ENCODE measurements around the gene DTNA.

Gene DTNA

DNA sequence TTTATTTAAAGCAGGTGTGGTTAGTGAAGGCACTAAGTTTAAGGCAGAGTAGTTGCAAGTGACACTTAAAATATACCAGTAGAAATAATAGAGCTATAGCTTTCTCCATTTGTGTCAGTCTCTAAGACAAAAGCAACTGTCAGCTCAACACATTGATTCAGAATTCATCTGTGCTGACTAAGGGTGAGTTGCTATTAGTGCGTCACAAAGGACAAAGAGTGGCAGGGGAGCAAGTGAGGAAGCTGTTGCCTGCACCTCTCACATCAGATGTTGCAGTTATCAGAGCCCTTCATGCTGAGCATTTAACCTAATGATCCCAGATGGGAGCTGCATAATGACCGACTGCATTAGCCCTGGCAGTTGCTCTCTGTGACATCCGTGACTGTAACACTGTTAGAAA is 138.6 kb downstream of the DTNA start:
- peak; percentile 8 for DNase-seq
- no peak overlapping the region for H2BK5ac ChIP-seq (ENCODE audit: low read length)
- no CpG with 5 or more reads among the region's 3 CpGs for WGBS (ENCODE audit: extremely low coverage, insufficient coverage, low lambda C conversion rate)

DNA sequence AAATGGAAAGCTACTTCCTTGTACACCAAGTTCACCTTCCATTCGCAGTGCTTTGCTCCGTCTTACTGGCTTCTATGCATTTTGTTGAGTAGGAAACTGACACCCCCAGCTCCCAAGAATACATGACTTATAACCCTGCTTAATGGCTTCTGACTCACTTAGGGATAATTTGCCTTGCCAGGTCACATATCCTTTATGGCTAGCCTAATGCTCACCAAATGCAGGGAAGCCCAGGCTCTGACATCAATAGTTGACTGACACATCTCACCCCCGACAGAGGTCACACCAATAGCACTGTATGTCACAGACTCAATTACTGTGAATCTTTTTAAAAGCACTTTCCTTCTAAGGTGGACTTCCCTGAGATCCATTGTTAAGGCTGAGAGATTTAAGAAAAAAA is 147.2 kb downstream of the DTNA start:
- Histone ChIP-seq H2BK120ac (ENCODE audit: low read depth, low read length) (no peak overlapping the region), H3K9ac (ENCODE audit: low read length) (no peak overlapping the region), H3K27me3 (ENCODE audit: insufficient read depth, low read length, poor library complexity) (no peaks in the 10 kb centered on the region), H4K8ac (ENCODE audit: low read depth, low read length) (no peak overlapping the region), H3K4me1 (ENCODE audit: control insufficient read depth, low read depth, low read length) (no peaks in the 10 kb centered on the region), H3K27ac (ENCODE audit: low read depth, low read length) (no peak overlapping the region), H2BK15ac (replicated peaks; ENCODE audit: low read depth) (no peak overlapping the region), H2AK5ac (ENCODE audit: low read length) (no peak overlapping the region), H3K4me3 (ENCODE audit: low read length) (no peak overlapping the region), H2BK5ac (ENCODE audit: low read length) (no peak overlapping the region), H3K18ac (ENCODE audit: low read length) (no peak overlapping the region), H3K56ac (ENCODE audit: low read length) (no peak overlapping the region), H3K4me2 (ENCODE audit: low read length) (no peak overlapping the region), H3K36me3 (ENCODE audit: control insufficient read depth, insufficient read depth, low read length) (no peaks in the 10 kb centered on the region), H3K23ac (ENCODE audit: low read length) (no peak overlapping the region), H3K4ac (ENCODE audit: low read depth, low read length) (no peak overlapping the region), H3K79me1 (ENCODE audit: low read length) (no peaks in the 10 kb centered on the region), H3K79me2 (ENCODE audit: control insufficient read depth, insufficient read depth, low read length) (no peaks in the 10 kb centered on the region), H4K5ac (ENCODE audit: low read length) (no peak overlapping the region)
- DNase-seq = no peak
- no CpG with 5 or more reads among the region's 3 CpGs for WGBS (ENCODE audit: extremely low coverage, insufficient coverage, low lambda C conversion rate)

More for the DNA sequence above, 138.6 kb downstream of the DTNA start:
- Histone ChIP-seq H3K27ac (ENCODE audit: low read depth, low read length) (no peak overlapping the region), H3K56ac (ENCODE audit: low read length) (no peak overlapping the region), H3K23ac (ENCODE audit: low read length) (no peak overlapping the region), H3K27me3 (ENCODE audit: insufficient read depth, low read length, poor library complexity) (no peaks in the 10 kb centered on the region), H3K79me2 (ENCODE audit: control insufficient read depth, insufficient read depth, low read length) (no peaks in the 10 kb centered on the region), H4K5ac (ENCODE audit: low read length) (no peak overlapping the region), H3K36me3 (ENCODE audit: control insufficient read depth, insufficient read depth, low read length) (no peaks in the 10 kb centered on the region), H3K4ac (ENCODE audit: low read depth, low read length) (no peak overlapping the region), H3K79me1 (ENCODE audit: low read length) (no peaks in the 10 kb centered on the region), H2AK5ac (ENCODE audit: low read length) (no peak overlapping the region), H3K4me3 (ENCODE audit: low read length) (no peak overlapping the region), H3K18ac (ENCODE audit: low read length) (no peak overlapping the region), H3K9ac (ENCODE audit: low read length) (no peak overlapping the region), H2BK120ac (ENCODE audit: low read depth, low read length) (no peak overlapping the region), H4K8ac (ENCODE audit: low read depth, low read length) (no peak overlapping the region), H2BK15ac (replicated peaks; ENCODE audit: low read depth) (no peak overlapping the region), H3K4me2 (ENCODE audit: low read length) (no peak overlapping the region), H3K4me1 (ENCODE audit: control insufficient read depth, low read depth, low read length) (no peaks in the 10 kb centered on the region)

DNA sequence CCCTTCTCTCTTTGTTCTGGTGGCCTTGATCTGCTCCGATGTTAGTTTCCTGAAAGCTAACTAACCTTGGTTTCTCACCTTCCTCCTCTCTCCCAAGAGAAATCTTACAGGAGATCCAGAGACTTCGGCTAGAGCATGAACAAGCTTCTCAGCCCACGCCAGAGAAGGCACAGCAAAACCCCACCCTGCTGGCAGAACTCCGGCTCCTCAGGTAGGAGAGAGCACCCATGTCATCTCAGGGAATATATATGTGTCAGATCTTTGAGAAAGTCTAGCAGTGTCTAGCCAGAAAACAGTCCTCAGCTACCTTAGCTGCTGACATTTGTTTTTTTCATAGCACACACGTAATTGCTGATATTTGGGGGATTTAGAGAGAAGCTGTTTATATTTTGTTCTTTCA is 148.1 kb downstream of the DTNA start:
- DNase-seq = no peak
- no CpG with 5 or more reads among the region's 5 CpGs for WGBS (ENCODE audit: extremely low coverage, insufficient coverage, low lambda C conversion rate)
- H2BK15ac ChIP-seq (replicated peaks; ENCODE audit: low read depth) = no peak overlapping the region

DNA sequence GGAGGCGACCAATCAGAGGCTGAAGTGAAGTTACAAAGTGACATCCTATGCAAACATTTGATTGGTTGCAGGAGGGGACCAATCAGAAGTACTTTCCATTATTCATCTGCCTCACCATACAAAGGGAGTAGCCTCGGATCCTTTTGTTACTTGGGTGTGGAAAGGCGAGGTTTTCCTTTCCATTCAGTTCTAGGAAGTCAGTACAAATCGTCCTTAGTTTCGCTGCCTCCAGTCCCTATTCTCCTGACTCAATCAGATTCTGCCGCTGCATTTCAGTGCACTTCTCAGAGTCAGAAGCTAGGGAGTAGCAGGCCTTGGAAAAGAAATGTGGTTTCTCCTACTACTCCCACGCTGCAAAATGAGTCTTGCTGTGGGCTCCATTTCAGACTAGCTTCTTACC is 149.4 kb downstream of the DTNA start:
- Histone ChIP-seq H2AK5ac (ENCODE audit: low read length) (no peak overlapping the region), H3K4me3 (ENCODE audit: low read length) (no peak overlapping the region), H3K79me1 (ENCODE audit: low read length) (no peaks in the 10 kb centered on the region), H3K79me2 (ENCODE audit: control insufficient read depth, insufficient read depth, low read length) (no peaks in the 10 kb centered on the region), H3K27me3 (ENCODE audit: insufficient read depth, low read length, poor library complexity) (no peaks in the 10 kb centered on the region), H3K9ac (ENCODE audit: low read length) (no peak overlapping the region), H4K5ac (ENCODE audit: low read length) (no peak overlapping the region), H3K4ac (ENCODE audit: low read depth, low read length) (no peak overlapping the region), H2BK15ac (replicated peaks; ENCODE audit: low read depth) (no peak overlapping the region), H3K4me2 (ENCODE audit: low read length) (no peak overlapping the region), H3K27ac (ENCODE audit: low read depth, low read length) (no peak overlapping the region), H2BK5ac (ENCODE audit: low read length) (no peak overlapping the region), H3K4me1 (ENCODE audit: control insufficient read depth, low read depth, low read length) (no peaks in the 10 kb centered on the region), H3K56ac (ENCODE audit: low read length) (no peak overlapping the region), H3K36me3 (ENCODE audit: control insufficient read depth, insufficient read depth, low read length) (no peaks in the 10 kb centered on the region), H3K18ac (ENCODE audit: low read length) (no peak overlapping the region), H4K8ac (ENCODE audit: low read depth, low read length) (no peak overlapping the region), H2BK120ac (ENCODE audit: low read depth, low read length) (no peak overlapping the region), H3K23ac (ENCODE audit: low read length) (no peak overlapping the region)
- no peak for DNase-seq
- WGBS (ENCODE audit: extremely low coverage, insufficient coverage, low lambda C conversion rate) = no CpG with 5 or more reads among the region's 7 CpGs

More for the DNA sequence above, 148.1 kb downstream of the DTNA start:
- Histone ChIP-seq H3K36me3 (ENCODE audit: control insufficient read depth, insufficient read depth, low read length) (no peaks in the 10 kb centered on the region), H3K23ac (ENCODE audit: low read length) (no peak overlapping the region), H3K4me1 (ENCODE audit: control insufficient read depth, low read depth, low read length) (no peaks in the 10 kb centered on the region), H4K8ac (ENCODE audit: low read depth, low read length) (no peak overlapping the region), H3K56ac (ENCODE audit: low read length) (no peak overlapping the region), H2AK5ac (ENCODE audit: low read length) (no peak overlapping the region), H3K79me1 (ENCODE audit: low read length) (no peaks in the 10 kb centered on the region), H3K4ac (ENCODE audit: low read depth, low read length) (no peak overlapping the region), H3K27ac (ENCODE audit: low read depth, low read length) (no peak overlapping the region), H3K18ac (ENCODE audit: low read length) (no peak overlapping the region), H3K27me3 (ENCODE audit: insufficient read depth, low read length, poor library complexity) (no peaks in the 10 kb centered on the region), H3K79me2 (ENCODE audit: control insufficient read depth, insufficient read depth, low read length) (no peaks in the 10 kb centered on the region), H3K4me2 (ENCODE audit: low read length) (no peak overlapping the region), H4K5ac (ENCODE audit: low read length) (no peak overlapping the region), H3K9ac (ENCODE audit: low read length) (no peak overlapping the region), H2BK120ac (ENCODE audit: low read depth, low read length) (no peak overlapping the region), H2BK5ac (ENCODE audit: low read length) (no peak overlapping the region), H3K4me3 (ENCODE audit: low read length) (no peak overlapping the region)

DNA sequence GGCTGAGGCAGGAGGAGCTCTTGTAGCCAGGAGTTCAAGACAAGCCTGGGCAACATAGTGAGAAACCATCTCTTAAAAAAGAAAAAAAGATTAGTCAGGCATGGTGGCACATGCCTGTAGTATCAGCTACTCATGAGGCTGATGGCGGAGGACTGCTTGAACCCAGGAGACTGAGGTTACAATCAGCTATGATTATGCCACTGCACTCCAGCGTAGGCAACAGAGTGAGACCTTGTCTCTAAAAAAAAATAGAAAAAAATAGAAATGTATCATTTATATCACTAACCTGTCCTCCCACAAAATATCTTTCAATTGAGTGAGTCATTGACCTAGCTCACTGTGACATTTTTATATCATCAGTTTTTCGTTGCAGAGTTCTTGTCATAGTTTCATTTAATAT is 152.5 kb downstream of the DTNA start:
- Histone ChIP-seq H2AK5ac (ENCODE audit: low read length) (no peak overlapping the region), H4K8ac (ENCODE audit: low read depth, low read length) (no peak overlapping the region), H3K36me3 (ENCODE audit: control insufficient read depth, insufficient read depth, low read length) (no peaks in the 10 kb centered on the region), H2BK5ac (ENCODE audit: low read length) (no peak overlapping the region), H4K5ac (ENCODE audit: low read length) (no peak overlapping the region), H3K4me2 (ENCODE audit: low read length) (no peak overlapping the region), H3K23ac (ENCODE audit: low read length) (no peak overlapping the region), H3K79me1 (ENCODE audit: low read length) (no peaks in the 10 kb centered on the region), H3K27me3 (ENCODE audit: insufficient read depth, low read length, poor library complexity) (no peaks in the 10 kb centered on the region), H3K27ac (ENCODE audit: low read depth, low read length) (no peak overlapping the region), H3K4ac (ENCODE audit: low read depth, low read length) (no peak overlapping the region), H2BK15ac (replicated peaks; ENCODE audit: low read depth) (no peak overlapping the region), H3K79me2 (ENCODE audit: control insufficient read depth, insufficient read depth, low read length) (no peaks in the 10 kb centered on the region), H3K4me1 (ENCODE audit: control insufficient read depth, low read depth, low read length) (no peaks in the 10 kb centered on the region), H2BK120ac (ENCODE audit: low read depth, low read length) (no peak overlapping the region), H3K9ac (ENCODE audit: low read length) (no peak overlapping the region), H3K56ac (ENCODE audit: low read length) (no peak overlapping the region), H3K4me3 (ENCODE audit: low read length) (no peak overlapping the region), H3K18ac (ENCODE audit: low read length) (no peak overlapping the region)
- no peak for DNase-seq
- no CpG with 5 or more reads among the region's 3 CpGs for WGBS (ENCODE audit: extremely low coverage, insufficient coverage, low lambda C conversion rate)

DNA sequence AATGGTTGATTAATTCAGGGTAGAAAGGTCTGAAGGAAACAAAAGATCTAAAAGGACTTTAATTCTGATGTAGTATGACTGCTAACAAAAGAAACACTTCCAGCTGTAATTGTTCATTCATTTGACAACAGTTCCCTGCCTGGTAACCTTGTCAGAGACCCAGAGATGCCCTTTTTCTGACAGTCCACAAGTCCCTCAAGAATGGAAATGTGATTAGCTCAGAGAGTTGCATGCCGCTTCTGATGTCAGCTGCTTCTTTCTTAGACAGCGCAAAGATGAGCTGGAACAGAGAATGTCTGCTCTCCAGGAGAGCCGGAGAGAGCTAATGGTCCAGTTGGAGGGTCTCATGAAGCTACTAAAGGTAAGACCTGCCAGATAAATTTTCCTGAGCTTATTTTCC is 153.6 kb downstream of the DTNA start:
- no peak overlapping the region for H3K9ac ChIP-seq (ENCODE audit: low read length)
- no peak overlapping the region for H3K23ac ChIP-seq (ENCODE audit: low read length)
- no peak overlapping the region for H3K4me2 ChIP-seq (ENCODE audit: low read length)
- DNase-seq = no peak
- H3K4me3 ChIP-seq (ENCODE audit: low read length) = no peak overlapping the region
- H4K5ac ChIP-seq (ENCODE audit: low read length) = no peak overlapping the region
- no peak overlapping the region for H3K4ac ChIP-seq (ENCODE audit: low read depth, low read length)
- no peak overlapping the region for H3K27ac ChIP-seq (ENCODE audit: low read depth, low read length)
- no peak overlapping the region for H2AK5ac ChIP-seq (ENCODE audit: low read length)
- no peak overlapping the region for H4K8ac ChIP-seq (ENCODE audit: low read depth, low read length)
- no peak overlapping the region for H3K56ac ChIP-seq (ENCODE audit: low read length)
- no peak overlapping the region for H2BK120ac ChIP-seq (ENCODE audit: low read depth, low read length)
- no peaks in the 10 kb centered on the region for H3K79me2 ChIP-seq (ENCODE audit: control insufficient read depth, insufficient read depth, low read length)
- H3K18ac ChIP-seq (ENCODE audit: low read length) = no peak overlapping the region
- H3K4me1 ChIP-seq (ENCODE audit: control insufficient read depth, low read depth, low read length) = no peaks in the 10 kb centered on the region
- no peaks in the 10 kb centered on the region for H3K79me1 ChIP-seq (ENCODE audit: low read length)
- no peaks in the 10 kb centered on the region for H3K36me3 ChIP-seq (ENCODE audit: control insufficient read depth, insufficient read depth, low read length)
- H2BK15ac ChIP-seq (replicated peaks; ENCODE audit: low read depth) = no peak overlapping the region
- no peak overlapping the region for H2BK5ac ChIP-seq (ENCODE audit: low read length)
- H3K27me3 ChIP-seq (ENCODE audit: insufficient read depth, low read length, poor library complexity) = no peaks in the 10 kb centered on the region
- no CpG with 5 or more reads among the region's 3 CpGs for WGBS (ENCODE audit: extremely low coverage, insufficient coverage, low lambda C conversion rate)
